Left cardiac atrium (tissue), 4 donors: ENCODE data around the gene SYNPO2. TPM values are rescaled to one million over a fixed set of nuclear protein-coding genes. Genes with fewer than 3 reads are reported as not detected.
A peak's percentile ranks its signal among the peaks of the same experiment; 100 is the strongest.

ENCODE experiments used
- ATAC-seq, 2 donors: fragments of 200-7000 bp; cut with Tn5 transposase; one replicate each; pipeline ENCODE4 v1.9.1; 2020; ENCODE audit warnings: mild to moderate bottlenecking in 2 of 2, moderate library complexity in 2 of 2
- DNase-seq: peaks from one replicate; pipeline ENCODE4 v3.0.0-alpha.2; 2020
- intact Hi-C, 2 donors: fragments of 100-400 bp; cut with DNase I; formaldehyde crosslinking; loops; one replicate each; pipeline versions ENCODE4 v1.14.1 to v1.15.1; 2022 to 2023
- total RNA-seq, 2 donors: library from RNA; stranded (reverse); fragmentation: NEBNext Ultra II Directional; extraction: Animal tissue kit (Norgen Biotek cat#: 25700); gene quantifications; one replicate each; pipeline ENCODE4 v1.2.1, GENCODE V29; 2021
- donor health status: DM: no; HTN: yes; CAD: no.
- donor health status: DM: no; HTN: yes; CAD: no; lungs with severe emphysema.
- donor health status: DM: yes; HTN: yes; CAD: no.
- donor health status: Dilated cardiomyopathy.

Gene SYNPO2
- total RNA-seq, 2 donors from 2014 or later = 67.6 to 94.4 TPM

DNA sequence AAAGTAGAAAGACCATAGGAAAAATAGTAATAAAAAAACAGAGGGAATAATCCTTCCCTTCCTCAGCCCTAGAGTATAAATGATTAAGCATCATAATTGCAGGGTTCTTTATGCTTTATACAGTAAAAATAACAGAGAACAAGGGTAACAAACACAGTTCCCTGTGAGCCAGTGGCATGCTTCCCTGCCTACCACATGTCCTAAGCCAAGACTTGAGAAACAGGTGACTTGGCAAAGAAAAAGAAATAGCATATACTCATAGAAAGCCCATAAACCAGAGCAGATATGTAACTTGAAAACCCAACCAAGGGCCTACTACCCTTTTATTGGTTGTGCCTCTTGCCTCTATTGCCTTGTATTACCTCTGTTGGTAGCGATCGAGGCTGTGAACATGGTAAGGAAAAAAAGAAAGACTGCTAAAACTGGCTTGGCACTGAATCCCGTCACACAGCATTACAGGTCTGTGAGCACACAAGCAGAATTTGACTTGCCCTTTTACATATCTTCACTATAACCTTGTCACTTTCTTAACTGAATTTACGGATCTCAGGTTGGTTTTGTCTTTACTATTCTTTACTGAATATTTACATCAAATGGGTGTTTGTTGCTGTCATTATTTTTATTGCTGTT is 216.1 kb downstream of the SYNPO2 start:
- DNase-seq (no peak), ATAC-seq (no peak)
- intact Hi-C loops = no loop called here

DNA sequence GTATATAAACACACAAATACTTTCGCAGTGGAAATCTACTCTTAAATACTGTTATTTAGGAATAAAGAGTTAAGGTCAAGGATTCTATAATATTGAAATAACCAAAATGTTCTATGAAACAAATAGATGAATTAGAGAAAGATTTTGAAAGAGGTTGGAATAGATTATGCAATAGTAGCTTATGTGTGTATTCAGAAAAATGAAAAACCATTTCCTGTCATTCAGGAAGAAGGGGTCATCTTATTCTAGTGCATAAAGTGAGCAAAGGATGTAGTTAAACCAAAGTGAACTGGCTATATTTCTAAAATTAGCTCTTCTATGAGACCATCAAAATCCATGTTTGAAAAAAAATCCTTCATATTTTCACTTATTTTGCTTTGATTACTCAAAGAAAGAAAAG is 217.0 kb downstream of the SYNPO2 start:
- DNase-seq = no peak
- ATAC-seq = no peak
- intact Hi-C loops = no loop called here

DNA sequence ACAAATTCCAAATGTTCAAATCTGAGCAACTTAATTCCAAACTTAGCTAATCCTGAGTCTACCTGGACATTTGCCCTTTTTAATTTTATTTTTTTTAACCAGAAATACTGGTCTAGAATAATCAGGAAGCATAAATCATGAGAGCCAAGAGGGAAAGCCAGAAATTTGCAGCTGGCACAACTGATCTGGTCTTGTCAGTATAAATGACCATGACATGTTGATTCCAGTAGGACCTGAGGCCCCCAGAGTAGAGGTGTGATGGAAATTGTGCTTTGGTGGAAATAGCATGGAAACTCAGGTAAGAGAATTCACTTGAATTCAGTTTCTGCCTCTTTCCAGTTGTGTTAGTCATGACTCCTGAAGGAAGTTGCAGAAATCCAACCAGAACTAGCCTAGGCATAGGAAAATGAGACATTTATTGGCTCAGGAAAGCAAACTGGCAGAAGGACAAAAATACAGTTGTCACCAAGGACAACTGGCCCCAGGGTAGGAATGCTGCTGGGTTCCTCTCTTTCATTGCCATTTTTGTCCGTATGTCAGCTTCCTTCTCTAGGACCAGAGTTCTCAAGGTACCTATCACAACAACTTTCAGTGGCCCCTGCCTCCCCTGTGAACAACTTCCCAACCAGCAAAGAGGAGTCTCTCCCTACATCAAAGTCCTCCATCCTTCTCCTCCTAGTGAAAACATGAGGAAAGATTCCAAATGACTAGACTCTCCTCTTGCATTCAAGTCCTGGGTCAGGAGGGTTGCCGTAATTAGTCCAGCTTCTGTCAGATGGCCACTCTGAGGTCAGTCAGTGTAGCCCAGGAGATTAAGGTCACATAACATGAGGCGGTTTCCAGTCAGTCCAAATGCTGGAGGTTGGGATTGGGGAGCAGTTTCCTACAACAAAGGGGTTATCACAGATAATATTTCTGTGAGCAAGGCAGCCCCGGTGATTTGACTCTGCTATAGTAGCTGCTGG is 217.7 kb downstream of the SYNPO2 start:
- peak in 1 of 2 donors; percentile 12 for ATAC-seq
- DNase-seq = no peak
- intact Hi-C loops = no loop called here

DNA sequence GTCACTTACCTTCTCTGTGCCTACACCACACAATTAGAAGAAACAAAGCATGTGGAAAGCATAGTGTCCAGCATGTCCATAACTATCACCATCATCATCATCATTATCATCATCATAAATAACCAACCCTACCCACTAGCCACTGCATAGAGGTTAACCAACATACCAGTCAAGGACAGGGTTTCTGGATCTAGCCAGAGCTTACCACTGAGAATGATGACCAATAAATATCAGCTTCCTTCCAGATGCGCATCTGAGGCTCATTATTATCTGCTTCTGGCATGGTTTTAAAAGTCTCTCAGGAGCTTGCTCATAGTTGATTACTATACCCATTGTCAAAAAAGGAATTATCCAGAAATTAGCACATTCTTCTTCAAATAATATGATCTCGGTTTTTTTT is 221.5 kb downstream of the SYNPO2 start:
- DNase-seq (no peak), ATAC-seq (no peak)
- intact Hi-C loops = no loop called here

Other genes starting within 250 kb of the SYNPO2 start
- gene METTL14, start 203.5 kb upstream of the SYNPO2 start, total RNA-seq = 10 to 100 TPM; 30.2 to 38.4 TPM
- 10 to 100 TPM; 23.6 to 42.7 TPM for gene SEC24D, start 52.7 kb upstream of the SYNPO2 start, total RNA-seq
- 100 to 1,000 TPM; 523 to 547 TPM for gene MYOZ2, start 247.0 kb downstream of the SYNPO2 start, total RNA-seq